ENCODE measurements around the gene APOBEC3C.

DNA sequence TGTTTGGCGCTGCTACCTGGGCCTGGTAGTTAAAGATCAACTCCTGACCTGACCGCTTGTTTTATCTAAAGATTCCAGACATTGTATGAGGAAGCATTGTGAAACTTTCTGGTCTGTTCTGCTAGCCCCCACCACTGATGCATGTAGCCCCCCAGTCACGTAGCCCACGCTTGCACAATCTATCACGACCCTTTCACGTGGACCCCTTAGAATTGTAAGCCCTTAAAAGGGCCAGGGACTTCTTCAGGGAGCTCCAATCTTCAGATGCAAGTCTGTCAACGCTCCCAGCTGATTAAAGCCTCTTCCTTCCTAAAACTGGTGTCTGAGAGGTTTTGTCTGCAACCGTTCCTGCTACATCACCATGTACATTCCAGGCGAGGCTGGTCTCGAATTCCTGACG is 41.6 kb downstream of the APOBEC3C start:
- TF ChIP-seq, protein P1, sequence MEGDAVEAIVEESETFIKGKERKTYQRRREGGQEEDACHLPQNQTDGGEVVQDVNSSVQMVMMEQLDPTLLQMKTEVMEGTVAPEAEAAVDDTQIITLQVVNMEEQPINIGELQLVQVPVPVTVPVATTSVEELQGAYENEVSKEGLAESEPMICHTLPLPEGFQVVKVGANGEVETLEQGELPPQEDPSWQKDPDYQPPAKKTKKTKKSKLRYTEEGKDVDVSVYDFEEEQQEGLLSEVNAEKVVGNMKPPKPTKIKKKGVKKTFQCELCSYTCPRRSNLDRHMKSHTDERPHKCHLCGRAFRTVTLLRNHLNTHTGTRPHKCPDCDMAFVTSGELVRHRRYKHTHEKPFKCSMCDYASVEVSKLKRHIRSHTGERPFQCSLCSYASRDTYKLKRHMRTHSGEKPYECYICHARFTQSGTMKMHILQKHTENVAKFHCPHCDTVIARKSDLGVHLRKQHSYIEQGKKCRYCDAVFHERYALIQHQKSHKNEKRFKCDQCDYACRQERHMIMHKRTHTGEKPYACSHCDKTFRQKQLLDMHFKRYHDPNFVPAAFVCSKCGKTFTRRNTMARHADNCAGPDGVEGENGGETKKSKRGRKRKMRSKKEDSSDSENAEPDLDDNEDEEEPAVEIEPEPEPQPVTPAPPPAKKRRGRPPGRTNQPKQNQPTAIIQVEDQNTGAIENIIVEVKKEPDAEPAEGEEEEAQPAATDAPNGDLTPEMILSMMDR (IDR thresholded peaks at IDR 0.05): no peak
- TF ChIP-seq POLR2A (IDR thresholded peaks at IDR 0.05): no peak

Measured in heart left ventricle (tissue), 13 donors.